HG02973 (cell line): Measurements from ENCODE around the gene NDFIP2.

ENCODE experiments used
- ATAC-seq: cut with Tn5 transposase; IDR thresholded peaks from one replicate; pipeline ENCODE4 v1.9.1; 2021; ENCODE audit warnings: moderate library complexity; ENCODE audit not compliant: unreplicated experiment

The NDFIP2 gene

DNA sequence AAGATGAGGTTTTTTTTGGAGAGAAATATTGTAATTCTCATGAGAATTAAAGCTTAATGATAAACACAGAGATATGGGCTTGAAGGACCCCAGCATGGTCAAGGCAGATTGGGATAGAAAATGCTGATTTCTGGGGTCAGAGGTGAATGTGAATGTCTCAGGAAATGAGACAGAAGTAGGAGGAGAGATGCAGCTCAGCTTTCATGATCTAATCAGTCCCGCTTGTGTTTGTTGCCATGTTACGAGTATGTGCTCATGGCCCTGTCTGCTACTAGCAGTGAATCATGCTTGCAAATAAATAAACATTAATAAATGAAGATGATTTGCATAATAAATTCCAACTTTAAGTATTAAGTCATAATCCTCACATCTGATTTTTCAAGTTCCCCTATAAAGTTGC, 23.0 kb upstream of the NDFIP2 start:
- ATAC-seq, result no peak

DNA sequence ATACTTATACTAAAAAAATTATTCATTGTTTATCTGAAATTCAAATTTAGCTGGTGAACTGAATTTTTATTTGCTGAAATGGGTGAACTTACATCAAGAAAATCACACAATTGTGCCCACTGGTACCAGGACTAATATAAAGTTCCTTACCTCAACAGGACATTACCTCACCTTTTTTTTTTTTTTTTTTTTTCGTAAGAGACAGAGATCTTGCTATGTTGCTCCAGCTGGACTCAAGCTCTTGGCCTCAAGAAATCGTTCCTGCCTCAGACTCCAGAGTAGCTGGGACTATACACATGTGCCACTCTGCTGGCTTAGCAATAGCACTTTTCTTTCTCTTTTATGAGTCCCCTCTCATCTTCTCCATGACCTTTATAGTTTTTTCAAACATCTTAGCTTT, 22.5 kb upstream of the NDFIP2 start:
- ATAC-seq, result no peak

DNA sequence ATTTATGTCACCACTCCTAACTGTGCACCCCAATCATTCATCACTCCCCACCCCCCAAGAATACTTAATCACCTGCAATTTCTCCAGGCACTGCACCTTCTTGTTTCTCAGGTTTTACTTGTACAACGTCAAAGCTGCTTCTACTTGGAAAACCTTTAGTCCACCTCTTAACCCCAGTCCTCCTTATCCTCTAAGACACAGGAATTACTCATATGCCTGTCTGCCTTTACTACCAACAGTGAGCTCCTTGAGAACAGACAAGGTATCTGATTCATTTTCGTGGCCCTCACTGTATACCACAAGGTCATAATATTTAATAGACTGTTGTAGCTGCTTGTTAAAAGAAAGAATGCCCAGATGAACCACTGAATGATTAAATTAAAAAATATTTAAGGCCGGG, 21.0 kb upstream of the NDFIP2 start:
- ATAC-seq, result no peak

DNA sequence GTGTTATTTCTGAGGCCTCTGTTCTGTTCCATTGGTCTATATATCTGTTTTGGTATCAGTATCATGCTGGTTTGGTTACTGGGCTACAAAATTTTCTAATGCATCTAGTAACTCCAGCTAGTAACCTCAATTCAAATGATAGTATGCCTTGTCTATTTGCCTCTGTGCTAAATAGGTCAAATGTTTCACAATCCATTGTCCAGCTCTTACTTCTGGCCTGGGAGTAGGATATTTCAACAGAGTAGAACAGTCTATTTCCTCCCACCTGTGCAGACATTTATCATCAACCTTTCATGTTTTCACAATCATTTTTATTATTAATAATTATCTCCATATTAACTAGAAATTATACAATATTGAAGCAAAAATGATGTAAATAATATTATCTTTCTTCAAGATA, 18.1 kb upstream of the NDFIP2 start:
- ATAC-seq, result no peak

DNA sequence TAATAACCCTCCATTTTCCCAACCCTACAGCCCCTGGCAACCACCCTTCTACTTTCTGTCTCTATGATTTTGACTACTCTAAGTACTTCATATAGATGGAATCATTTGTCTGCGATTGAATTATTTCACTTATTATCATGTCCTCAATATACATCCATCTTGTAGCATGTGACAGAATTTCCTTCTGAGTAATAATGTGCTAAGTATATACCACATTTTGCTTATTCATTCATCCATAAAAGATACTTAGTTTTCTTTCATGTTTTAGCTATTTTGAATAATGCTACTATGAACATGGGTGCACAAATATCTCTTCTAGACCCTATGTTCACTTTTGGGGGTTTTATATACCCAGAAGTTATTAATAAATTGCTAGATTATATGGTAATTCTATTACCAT, 17.4 kb upstream of the NDFIP2 start:
- ATAC-seq, result no peak

DNA sequence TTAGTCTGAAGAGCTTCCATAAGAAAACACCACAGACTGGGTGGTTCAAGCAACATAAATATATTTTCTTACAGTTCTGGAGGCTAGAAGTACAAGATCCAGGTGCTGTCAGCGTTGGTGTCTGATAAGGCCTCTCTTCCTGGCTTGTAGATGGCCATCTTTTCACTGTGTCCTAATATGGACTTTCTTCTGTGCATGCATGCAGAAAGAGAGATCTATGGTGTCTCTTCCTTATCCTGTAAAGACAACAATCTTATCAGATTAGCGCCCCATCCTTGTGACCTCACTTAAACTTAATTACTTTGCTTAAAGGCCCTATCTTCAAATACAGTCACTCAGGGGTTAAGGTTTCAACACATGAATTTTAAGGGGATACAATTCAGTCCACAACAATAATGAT, 14.1 kb upstream of the NDFIP2 start:
- ATAC-seq, result no peak

DNA sequence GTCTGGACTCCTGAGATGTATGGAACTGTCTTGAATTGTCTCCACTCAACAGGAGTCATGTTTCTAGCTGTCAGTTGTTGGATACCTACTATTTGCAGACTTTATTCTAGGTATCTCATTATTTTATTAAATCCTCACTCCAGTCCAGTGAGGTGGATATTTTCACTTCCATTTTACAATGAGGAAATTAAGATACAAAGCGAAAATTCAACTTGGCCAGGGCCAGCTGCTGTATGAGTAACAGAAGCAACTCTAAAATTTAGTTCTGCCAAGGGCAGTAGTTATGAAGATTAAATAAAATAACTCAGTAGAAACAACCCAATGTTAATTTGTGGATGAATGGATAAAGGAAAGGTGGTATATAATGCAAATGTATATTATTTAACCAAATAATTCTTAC, 12.6 kb upstream of the NDFIP2 start:
- ATAC-seq, result no peak

DNA sequence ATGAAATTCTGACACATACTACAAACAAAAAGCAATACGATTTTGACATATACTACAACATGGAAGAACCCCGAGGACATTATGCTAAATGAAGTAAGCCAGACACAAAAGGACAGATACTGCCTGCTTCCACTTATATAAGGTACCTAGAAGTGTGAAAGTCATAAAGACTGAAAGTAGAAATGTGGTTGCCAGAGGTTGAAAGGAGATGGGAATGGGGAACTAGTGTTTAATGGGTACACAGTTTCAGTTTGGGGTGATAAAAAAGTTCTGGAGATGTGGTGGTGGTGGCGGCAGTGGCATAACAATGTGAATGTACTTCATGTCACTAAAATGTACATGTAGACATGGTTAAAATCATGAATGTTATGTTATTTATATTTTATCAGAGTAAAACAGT, 12.1 kb upstream of the NDFIP2 start:
- no peak for ATAC-seq

DNA sequence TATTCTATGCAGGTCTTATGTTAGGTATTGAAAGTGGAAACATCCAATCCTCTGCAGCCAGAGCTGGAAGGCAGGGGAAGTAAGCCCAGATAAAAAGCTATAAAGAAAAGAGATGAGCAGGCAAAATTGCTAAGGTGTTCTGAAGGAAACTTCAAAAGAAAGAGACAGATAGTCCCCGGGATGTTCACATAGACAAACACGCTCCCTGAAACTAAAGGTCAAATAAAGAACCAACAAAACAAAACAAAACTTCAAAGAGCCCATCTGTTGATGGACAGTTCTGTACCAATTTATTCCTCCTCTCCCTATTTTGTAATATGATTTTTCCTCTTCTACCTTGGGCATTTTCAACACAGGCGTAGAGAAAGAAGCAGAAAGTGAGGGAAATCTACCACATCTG, 11.3 kb upstream of the NDFIP2 start:
- no peak for ATAC-seq

DNA sequence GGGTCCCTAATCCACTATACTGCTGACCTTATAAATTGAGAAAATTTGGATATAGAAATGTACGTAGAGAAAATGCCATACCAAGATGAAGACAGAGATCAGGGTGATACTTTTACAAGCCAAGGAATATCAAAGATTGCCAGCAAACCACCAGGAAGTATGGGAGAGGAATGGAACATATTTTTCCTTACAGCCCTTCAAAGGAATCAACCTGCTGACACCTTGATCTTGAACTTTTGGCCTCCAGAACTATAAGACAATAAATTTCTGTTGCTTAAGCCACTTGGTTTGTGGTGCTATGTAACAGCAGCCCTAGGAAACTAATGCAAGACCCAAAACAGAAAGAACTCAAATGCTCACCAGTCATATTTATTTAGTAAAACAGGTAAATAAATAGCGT, 10.3 kb upstream of the NDFIP2 start:
- ATAC-seq, result no peak

DNA sequence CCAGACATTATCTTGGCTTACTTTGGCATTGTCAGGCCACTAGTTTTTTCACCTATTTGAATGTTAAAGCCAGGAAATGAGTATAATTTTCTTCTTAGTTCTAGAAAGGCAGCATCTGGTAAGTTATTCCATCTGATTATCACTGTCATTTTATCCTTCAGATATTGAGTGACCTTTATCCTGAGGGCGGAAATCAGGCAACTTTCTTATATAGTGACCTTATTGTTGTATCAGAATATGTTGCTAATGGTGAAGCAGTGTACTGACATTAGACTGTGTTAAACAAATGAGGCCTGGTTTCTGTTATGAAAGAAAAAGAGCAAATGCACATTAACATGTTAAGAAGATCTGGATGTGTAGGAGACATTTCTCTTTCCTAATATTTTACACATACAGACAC, 5.4 kb upstream of the NDFIP2 start:
- ATAC-seq, result no peak

DNA sequence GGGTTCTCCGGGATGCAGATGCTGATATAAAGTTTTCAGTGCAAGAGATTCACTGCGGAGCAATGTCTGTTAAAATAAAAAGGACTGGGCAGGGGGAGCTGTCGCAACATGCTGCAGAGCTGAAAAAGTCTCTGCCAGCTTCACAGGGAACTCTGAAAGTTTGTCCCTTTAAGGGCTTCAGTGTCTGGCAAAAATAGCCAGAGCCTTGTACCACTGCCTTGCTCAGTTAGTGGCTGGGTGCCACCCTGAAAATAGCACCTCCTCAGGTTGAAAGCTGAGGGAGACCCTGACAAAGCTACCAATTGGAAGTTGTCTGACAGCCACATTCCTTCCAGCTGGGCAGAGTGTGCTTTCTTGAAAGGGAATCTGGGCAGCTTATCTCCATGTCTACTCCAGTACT, 3.0 kb upstream of the NDFIP2 start:
- no peak for ATAC-seq

DNA sequence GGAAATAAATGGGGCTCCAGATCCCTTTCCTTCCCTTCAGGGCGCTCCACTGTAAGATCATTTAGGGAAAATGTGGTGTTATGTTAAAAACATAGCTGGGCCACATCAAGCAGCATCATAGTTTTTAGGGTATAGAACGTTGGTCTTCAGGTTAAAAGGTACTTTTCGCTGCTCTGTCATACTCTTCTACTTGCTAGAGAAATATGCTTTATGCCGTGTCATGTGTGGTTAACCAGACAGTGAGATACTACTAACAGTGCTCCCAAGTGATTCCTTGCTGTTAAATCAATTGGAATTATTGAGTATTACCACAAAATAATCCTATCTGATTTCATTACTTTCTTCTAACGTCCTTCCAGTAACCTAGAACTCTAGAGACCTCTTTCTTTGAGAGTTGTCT, 1.1 kb upstream of the NDFIP2 start:
- no peak for ATAC-seq

DNA sequence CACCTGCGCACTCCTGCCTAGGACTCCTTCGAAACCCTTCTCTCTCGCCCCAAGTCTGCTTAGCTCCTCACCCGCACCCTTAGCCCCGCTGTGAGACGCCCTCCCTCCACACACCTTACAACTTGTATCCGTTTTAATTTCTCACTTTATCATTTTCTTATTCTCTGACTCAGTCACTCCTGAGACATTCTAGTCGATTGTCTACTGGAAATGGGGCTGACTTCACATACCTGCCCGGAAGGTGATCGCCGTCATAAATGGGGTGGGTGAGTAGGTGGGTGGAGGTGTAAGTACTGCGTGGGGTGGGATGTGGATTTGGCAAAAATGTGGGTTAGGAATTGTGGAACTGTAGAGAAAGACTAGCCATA, 714 bp downstream of the NDFIP2 start:
- ATAC-seq, result peak; percentile 30

DNA sequence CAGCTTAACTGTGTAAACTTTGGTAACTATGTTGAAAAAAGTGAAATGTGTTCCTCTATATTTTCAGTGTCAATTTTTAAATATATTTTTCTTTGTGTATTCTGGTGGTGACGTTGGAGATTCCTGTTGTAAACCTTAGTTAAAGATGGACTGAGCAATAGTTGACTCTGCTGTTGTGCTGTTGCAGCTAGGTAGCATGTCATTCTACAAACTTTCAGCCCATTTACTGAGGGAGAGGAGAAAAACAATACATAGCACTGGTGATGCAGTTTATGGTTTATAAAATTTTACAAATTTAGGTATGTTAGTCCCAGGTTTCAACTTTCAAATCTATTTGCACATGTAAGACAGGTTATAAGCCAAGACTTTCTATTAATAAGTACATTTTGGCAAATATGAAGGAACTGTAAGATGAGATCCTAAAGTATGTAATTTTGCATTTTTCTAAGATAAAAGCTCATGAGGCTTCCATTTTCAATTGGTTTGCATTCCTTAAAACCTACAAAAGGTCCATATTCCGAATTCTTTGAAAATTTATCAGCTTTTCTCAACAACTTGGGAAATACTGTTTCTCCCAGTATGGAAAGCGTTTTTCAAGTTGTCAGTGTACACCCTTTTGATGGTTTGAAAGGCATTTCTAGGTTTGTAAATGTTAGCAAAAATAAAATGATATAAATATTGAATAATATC, 1.5 kb downstream of the NDFIP2 start:
- no peak for ATAC-seq

DNA sequence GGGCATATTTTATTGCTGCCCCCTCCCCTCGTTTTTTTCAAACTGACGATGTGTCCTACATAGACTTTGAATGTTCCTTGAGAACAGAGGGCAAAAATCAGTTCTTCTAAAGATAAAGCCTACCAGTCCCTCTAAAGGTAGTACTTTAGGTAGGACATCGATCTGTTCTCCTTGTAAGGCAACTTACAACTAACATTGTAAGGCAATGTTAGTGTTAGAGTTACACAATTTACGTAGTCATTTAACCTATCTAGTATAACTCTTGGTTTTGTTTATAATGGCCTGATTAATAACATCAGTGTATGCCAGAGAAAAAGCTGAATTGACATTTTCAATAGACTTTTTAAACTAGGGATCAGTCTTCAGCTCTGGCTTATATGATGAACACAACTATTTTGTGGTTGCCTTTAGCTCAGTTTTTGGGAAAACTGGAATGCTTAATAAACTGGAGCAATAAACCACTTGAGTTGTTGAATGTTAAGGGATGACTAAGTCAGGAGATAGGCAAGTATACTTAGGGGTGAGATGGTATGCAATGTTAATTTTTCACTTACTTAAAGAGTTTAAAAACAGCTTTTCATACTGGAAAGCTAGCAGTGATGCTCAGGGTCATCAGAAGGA, 2.2 kb downstream of the NDFIP2 start:
- ATAC-seq, result no peak

DNA sequence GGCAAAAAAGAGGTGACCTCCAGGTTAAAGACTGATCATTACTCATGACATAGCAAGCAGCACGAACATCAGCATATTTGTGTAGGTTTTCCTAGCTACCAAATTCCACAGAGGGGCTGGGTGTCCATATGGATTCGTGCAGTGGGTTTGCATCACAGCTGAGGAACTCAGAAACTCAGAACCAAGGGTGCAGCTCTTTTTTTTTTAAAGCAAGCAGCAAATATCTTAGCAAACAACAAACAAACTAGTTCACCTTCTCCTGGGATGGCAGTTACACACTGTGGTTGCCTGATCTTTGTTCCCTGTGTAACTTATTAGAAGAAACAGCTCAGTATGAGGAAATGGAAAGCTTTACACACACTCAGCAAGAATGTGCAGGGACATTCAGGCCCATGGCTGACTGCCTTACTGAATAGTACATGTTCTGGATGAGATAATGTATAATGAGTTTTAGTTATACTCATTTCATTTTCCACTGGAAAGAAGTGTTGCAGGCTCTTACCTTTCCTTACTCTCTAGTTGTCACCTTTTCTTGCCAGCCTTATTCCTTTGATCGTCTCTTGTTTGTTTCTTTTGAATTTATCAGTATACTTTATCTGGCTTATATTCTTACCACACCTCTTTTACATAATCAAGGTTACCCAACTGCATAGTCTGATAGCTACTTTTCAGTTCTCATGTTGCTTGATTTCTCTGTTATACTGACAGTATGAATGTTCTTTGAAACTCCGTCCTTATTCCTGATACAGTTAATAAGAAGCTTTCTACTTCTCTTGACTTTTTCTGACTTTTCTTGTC, 4.3 kb downstream of the NDFIP2 start:
- no peak for ATAC-seq

DNA sequence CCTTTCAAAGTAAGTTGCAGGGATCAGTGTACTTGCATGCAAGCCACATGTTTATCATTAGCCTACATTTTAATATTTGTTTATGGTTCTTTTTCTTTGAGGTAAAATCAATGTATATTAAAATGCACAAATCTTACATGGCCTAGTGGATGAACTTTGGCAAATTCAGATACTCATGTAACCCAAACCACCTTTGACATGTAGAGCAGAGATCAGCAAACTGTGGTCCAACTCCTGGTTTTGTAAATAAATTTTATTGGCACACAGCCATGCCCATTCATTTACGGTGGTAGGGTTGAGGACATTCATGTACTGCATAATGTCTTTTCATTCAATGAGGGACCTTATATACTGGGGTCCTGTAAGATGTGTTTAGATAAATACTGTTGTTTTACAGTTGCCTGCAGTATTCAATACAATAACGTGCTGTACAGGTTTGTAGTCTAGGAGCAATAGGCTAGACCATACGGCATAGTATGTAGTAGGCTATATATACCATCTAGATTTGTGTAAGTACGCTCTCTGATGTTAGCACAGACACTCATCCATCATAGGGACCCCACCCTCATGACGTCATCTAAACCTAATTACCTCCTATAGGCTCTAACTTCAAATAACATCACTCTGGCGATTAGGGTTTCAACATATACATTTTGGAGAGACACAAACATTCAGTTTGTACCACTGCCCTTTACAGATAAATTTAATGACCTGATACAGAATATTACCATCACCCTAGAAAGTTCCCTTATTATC, 5.7 kb downstream of the NDFIP2 start:
- ATAC-seq, result no peak

DNA sequence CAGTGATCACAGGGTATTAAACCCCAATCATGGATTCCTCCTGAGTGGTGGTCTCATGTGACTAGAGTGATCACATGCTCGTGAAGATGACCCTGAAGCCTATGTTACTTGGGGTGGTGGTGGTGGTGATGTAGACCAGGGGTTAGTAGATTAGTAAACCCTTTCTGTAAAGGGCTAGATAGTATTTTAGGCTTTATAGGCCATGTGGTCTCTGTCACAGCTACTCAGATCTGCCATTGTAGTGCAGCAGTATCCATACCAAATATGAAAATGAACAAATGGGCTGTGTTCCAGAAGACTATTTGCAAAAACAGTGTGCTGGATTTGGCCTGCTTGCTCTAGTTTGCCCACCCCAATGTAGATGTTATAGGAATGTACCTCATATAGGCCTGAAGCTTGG, 9.4 kb downstream of the NDFIP2 start:
- ATAC-seq, result no peak

DNA sequence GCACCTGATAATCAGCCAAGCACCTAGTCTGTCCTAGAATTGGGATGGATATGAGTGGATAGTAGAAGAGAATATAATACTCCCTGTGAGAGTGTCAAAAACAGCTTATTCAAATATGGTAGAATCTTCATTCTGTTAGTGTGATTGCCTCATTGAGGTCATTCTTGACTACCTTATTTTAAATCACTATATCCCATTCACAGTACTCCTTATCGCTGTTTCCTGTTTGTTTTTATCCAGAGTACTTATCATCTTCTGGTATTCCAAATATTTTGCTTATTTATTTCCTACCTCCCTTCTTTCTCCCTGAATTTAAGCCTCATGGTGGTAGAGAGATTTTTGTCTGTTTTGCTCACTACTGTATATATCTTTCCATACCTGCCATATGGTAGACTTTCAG, 9.9 kb downstream of the NDFIP2 start:
- no peak for ATAC-seq

DNA sequence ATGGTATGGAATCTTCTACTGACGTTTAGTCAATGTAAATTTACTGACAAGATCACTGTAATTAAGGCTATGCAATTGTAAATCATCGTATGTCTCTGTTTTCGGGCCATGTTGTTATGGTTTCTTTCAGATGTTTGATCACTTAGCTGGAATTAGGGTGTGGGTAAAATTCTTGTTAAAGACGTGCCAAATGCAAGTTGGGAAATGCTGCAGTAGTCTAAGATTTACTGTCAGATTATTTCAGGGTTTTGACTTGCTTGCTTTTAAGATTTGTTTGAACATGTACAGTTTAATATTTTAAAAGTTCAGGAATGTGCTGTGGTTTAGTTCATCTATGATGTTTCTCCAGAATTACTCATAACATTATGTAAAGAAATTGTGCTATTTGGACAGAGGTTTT, 10.8 kb downstream of the NDFIP2 start:
- no peak for ATAC-seq

DNA sequence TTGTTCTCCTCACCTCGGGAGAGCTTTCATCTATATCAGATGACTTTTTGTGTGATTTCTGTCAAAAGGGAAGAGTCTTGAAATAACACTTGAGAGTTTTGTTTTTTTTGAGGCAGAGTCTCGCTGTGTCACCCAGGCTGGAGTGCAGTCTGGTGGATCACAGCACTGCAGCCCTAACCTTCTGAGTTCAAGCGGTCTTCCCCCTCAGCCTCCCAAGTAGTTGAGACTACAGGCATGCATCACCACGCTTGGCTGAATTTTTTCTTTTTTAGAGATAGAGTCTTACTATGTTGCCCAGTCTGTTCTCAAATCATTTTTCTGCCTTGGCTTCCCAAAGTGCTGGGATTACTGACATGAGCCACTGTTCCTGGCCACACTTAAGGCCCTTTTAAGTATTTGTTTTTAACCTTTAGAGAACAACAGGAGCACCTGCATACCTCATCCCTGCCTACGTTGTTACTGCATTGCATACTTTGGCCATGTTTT, 11.4 kb downstream of the NDFIP2 start:
- ATAC-seq, result no peak
